Measurements from ENCODE around the gene PARD3. TPM values are rescaled to one million over a fixed set of nuclear protein-coding genes. Genes with fewer than 3 reads are reported as not detected.

PARD3 gene
- polyA plus RNA-seq, 2 of the 4 experiments (the other 2 are of a cell fraction): 110 to 200 TPM

- H3K9me3 ChIP-seq: no peaks in the 10 kb centered on the region
- no peak for TF ChIP-seq POLR2A (IDR thresholded peaks at IDR 0.05; ENCODE audit: low read length)
- TF ChIP-seq PBX3 (IDR thresholded peaks at IDR 0.05): no peak
- TF ChIP-seq CBX8 (IDR thresholded peaks at IDR 0.05): no peak
- TF ChIP-seq FOSL2 (IDR thresholded peaks at IDR 0.05): no peak
- no peak for TF ChIP-seq FOSL2 (CRISPR knock-in tag; IDR thresholded peaks at IDR 0.05)
- TF ChIP-seq HOXB5 (CRISPR knock-in tag; IDR thresholded peaks at IDR 0.05): no peak
- TF ChIP-seq MAFK (IDR thresholded peaks at IDR 0.05; ENCODE audit: partially characterized antibody): no peak
- TF ChIP-seq BHLHE40 (IDR thresholded peaks at IDR 0.05; ENCODE audit: low read depth, low read length): no peak
- TF ChIP-seq MYC (IDR thresholded peaks at IDR 0.05; ENCODE audit: borderline replicate concordance, low read length): no peak
- TF ChIP-seq NFE2L2 (conservative IDR thresholded peaks at IDR 0.05; ENCODE audit: low read length): no peak
- TF ChIP-seq CTCF (IDR thresholded peaks at IDR 0.05): no peak
- TF ChIP-seq ZC3H11A (IDR thresholded peaks at IDR 0.05): no peak
- TF ChIP-seq HES2 (IDR thresholded peaks at IDR 0.05): no peak
- TF ChIP-seq GATA3 (IDR thresholded peaks at IDR 0.05; ENCODE audit: borderline replicate concordance): no peak
- ChIA-PET POLR2A (no interaction called here), CTCF (interaction anchor here (0.6 to 1.8 kb wide), 6 partner anchors 10 to 611 kb away, joined by 3 to 4 read pairs (median 3); no protein-coding TSS in a partner anchor)
- no peak overlapping the region for H3K27ac ChIP-seq
- no peak overlapping the region for H3K4me2 ChIP-seq
- DNase-seq (ENCODE audit: low read depth in 1 of 2, low spot score in 1 of 2): no peak
- WGBS (ENCODE audit: missing lambda C conversion rate): 81% methylated on average over 4 of the region's 4 CpGs
- FAIRE-seq: no peak
- ATAC-seq: no peak
- peaks cover 22% of the 10 kb centered on the region for H3K4me1 ChIP-seq
- H3K4me3 ChIP-seq: no peak overlapping the region
These were observed 208.2 kb downstream of the PARD3 start for GRCh38 chr10:34606890-34607289.

GRCh38 chr10:34602478-34602877, 212.6 kb downstream of the PARD3 start:
- CTCF ChIA-PET: interaction anchor here (1.2 kb wide), 1 partner anchor 11 kb away, joined by 4 read pairs; no protein-coding TSS in a partner anchor
- FAIRE-seq: no peak
- 93% methylated on average over 4 of the region's 4 CpGs for WGBS (ENCODE audit: missing lambda C conversion rate)

GRCh38 chr10:34601691-34602090, 213.4 kb downstream of the PARD3 start:
- FAIRE-seq (no peak), ATAC-seq (no peak), DNase-seq (ENCODE audit: low read depth in 1 of 2, low spot score in 1 of 2) (no peak)
- Histone ChIP-seq H3K4me1 (0 out of 3 replicates have a peak, but pooled peaks cover 4% of the 10 kb centered on the region), H3K4me2 (no peak overlapping the region), H3K27ac (no peak overlapping the region), H3K9me3 (no peaks in the 10 kb centered on the region), H3K4me3 (no peak overlapping the region)
- WGBS (ENCODE audit: missing lambda C conversion rate): 92% methylated on average over 4 of the region's 4 CpGs
- TF ChIP-seq FOSL2 (IDR thresholded peaks at IDR 0.05) (no peak), FOSL2 (CRISPR knock-in tag; IDR thresholded peaks at IDR 0.05) (no peak), JUN (IDR thresholded peaks at IDR 0.05) (no peak), CHD4 (IDR thresholded peaks at IDR 0.05; ENCODE audit: borderline replicate concordance) (no peak), MAZ (IDR thresholded peaks at IDR 0.05; ENCODE audit: borderline replicate concordance, low read depth, low read length) (no peak), SMC3 (IDR thresholded peaks at IDR 0.05) (no peak), CHD2 (IDR thresholded peaks at IDR 0.05; ENCODE audit: low read length, partially characterized antibody) (no peak), HES2 (IDR thresholded peaks at IDR 0.05) (no peak), E2F6 (IDR thresholded peaks at IDR 0.05; ENCODE audit: borderline replicate concordance, low read depth) (no peak), ZFP36 (IDR thresholded peaks at IDR 0.05; ENCODE audit: borderline replicate concordance, partially characterized antibody) (no peak), CBX8 (IDR thresholded peaks at IDR 0.05) (no peak), POLR2A (IDR thresholded peaks at IDR 0.05; ENCODE audit: low read length) (no peak), NFE2L2 (conservative IDR thresholded peaks at IDR 0.05; ENCODE audit: low read length) (no peak), HDAC2 (IDR thresholded peaks at IDR 0.05) (no peak), HOXB13 (CRISPR knock-in tag; IDR thresholded peaks at IDR 0.05; ENCODE audit: low read depth) (no peak)
- POLR2A ChIA-PET: no interaction called here
- CTCF ChIA-PET: interaction anchor here (0.5 to 1.3 kb wide), 4 partner anchors 25 to 192 kb away, joined by 3 to 5 read pairs (median 4); no protein-coding TSS in a partner anchor

More at GRCh38 chr10:34602478-34602877, 212.6 kb downstream of the PARD3 start:
- Histone ChIP-seq H3K9me3 (no peaks in the 10 kb centered on the region), H3K4me3 (no peak overlapping the region), H3K27ac (no peak overlapping the region), H3K4me2 (no peak overlapping the region), H3K4me1 (peaks cover 10% of the 10 kb centered on the region)
- TF ChIP-seq PBX3 (IDR thresholded peaks at IDR 0.05): no peak
- TF ChIP-seq RCOR1 (IDR thresholded peaks at IDR 0.05; ENCODE audit: low read depth, low read length): no peak
- TF ChIP-seq RAD21 (conservative IDR thresholded peaks at IDR 0.05 in 1 of 2, IDR thresholded peaks at IDR 0.05 in 1 of 2): no peak
- TF ChIP-seq CBX2 (IDR thresholded peaks at IDR 0.05; ENCODE audit: borderline replicate concordance, low read depth): no peak
- no peak for TF ChIP-seq MAZ (IDR thresholded peaks at IDR 0.05; ENCODE audit: borderline replicate concordance, low read depth, low read length)
- no peak for TF ChIP-seq PHF8 (IDR thresholded peaks at IDR 0.05; ENCODE audit: borderline replicate concordance, low read depth)
- TF ChIP-seq POLR2AphosphoS2 (conservative IDR thresholded peaks at IDR 0.05; ENCODE audit: low read length): no peak
- TF ChIP-seq NR3C1 (IDR thresholded peaks at IDR 0.05): no peak
- no peak for TF ChIP-seq KDM5A (IDR thresholded peaks at IDR 0.05)
- no peak for TF ChIP-seq FOSL2 (IDR thresholded peaks at IDR 0.05)
- TF ChIP-seq FOSL2 (CRISPR knock-in tag; IDR thresholded peaks at IDR 0.05): no peak
- no peak for TF ChIP-seq JUN (IDR thresholded peaks at IDR 0.05)
- TF ChIP-seq SREBF2 (IDR thresholded peaks at IDR 0.05): no peak
- TF ChIP-seq FOXS1 (CRISPR knock-in tag; IDR thresholded peaks at IDR 0.05): no peak
- TF ChIP-seq RFX5 (IDR thresholded peaks at IDR 0.05): no peak
- no peak for TF ChIP-seq EP300 (IDR thresholded peaks at IDR 0.05)
- TF ChIP-seq JUNB (IDR thresholded peaks at IDR 0.05): no peak
- ATAC-seq (no peak), DNase-seq (ENCODE audit: low read depth in 1 of 2, low spot score in 1 of 2) (no peak)
- POLR2A ChIA-PET: no interaction called here

Measured in A549 (cell line).